ENCODE measurements around the gene SULT1A2. TPM values are rescaled to one million over a fixed set of nuclear protein-coding genes. Genes with fewer than 3 reads are reported as not detected.
"Not testable (repeated sequence)": the region's sequence is repeated elsewhere in the genome, so short reads cannot be mapped to it uniquely, and the experiment has no call there.

SULT1A2 gene
- total RNA-seq = under 1 TPM; 0.29 to 0.40 TPM

DNA sequence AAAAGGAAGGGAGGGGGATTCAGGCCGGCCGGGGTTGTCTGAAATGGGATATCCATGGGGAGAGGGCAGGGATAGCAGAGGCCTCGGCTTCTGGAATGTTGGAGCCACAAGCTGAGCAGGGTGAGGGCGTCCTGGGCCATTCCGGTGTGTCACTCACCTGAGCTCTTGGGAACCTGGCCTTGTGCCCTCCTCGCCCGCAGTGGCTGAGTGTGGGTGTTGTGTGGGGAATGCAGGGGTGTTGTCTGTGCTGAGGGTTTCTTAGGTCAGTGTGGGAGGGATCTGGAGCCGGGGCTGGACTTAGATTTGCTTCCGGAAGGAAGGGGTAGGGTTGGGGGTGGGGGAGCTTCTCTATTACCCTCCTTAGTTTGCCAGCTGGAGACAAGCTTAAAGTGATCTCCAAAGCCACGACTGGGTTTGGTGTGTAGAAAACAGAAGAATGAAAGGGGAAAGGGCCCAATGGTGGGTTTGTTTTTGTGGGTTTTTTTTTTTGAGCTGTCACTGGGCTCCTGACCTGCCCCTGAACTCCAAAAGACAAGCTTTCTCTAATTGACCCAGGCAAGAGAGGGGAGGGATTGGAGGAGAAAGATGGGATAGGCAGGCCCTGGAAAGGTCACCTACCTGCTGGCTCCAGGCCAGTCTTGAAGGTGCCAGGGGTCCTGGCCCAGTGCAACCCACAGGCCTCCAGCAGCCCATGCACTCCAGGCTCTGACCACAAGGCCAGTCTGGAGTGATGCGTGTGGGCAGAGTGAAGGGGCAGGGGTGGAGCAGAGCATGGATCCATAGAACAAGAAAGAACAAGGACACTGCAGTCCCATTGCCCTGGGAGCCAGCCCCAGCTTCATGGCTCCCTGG, at the start of gene SULT1A2:
Gene SULT1A2, minus strand, starts transcription at position 211 of the 852 bp plus-strand sequence. CDS start 1,120 bp downstream, outside the sequence.
- Mint-ChIP-seq H3K4me1 (ENCODE audit: low read depth) (peaks cover 4% of the 10 kb centered on the region), H3K9me3 (no peaks in the 10 kb centered on the region), H3K27me3 (ENCODE audit: low read depth) (no peaks in the 10 kb centered on the region), H3K27ac (no peak within 1 kb of the TSS), H3K36me3 (ENCODE audit: low read depth) (peaks cover 1% of the 10 kb centered on the region), H3K4me3 (no peak within 1 kb of the TSS)
- intact Hi-C loops (cut with micrococcal nuclease) = no loop called here
- CTCF ChIA-PET = interaction anchor here (1.3 kb wide), 1 partner anchor 14 kb away, joined by 4 read pairs; no protein-coding TSS in a partner anchor
- DNase-seq = no peak

GRCh38 chr16:28639959-28640358, 43.1 kb upstream of the SULT1A2 start:
- H3K36me3 Mint-ChIP-seq (ENCODE audit: low read depth); H3K4me1 Mint-ChIP-seq (ENCODE audit: low read depth); CTCF ChIA-PET; DNase-seq; H3K27ac Mint-ChIP-seq; H3K9me3 Mint-ChIP-seq; H3K27me3 Mint-ChIP-seq (ENCODE audit: low read depth); H3K4me3 Mint-ChIP-seq; intact Hi-C loops (cut with micrococcal nuclease): not testable (repeated sequence)

GRCh38 chr16:28638359-28638758, 41.5 kb upstream of the SULT1A2 start:
- H3K9me3 Mint-ChIP-seq; CTCF ChIA-PET; H3K27ac Mint-ChIP-seq; intact Hi-C loops (cut with micrococcal nuclease); H3K27me3 Mint-ChIP-seq (ENCODE audit: low read depth); H3K36me3 Mint-ChIP-seq (ENCODE audit: low read depth); H3K4me3 Mint-ChIP-seq; H3K4me1 Mint-ChIP-seq (ENCODE audit: low read depth); DNase-seq: not testable (repeated sequence)

DNA sequence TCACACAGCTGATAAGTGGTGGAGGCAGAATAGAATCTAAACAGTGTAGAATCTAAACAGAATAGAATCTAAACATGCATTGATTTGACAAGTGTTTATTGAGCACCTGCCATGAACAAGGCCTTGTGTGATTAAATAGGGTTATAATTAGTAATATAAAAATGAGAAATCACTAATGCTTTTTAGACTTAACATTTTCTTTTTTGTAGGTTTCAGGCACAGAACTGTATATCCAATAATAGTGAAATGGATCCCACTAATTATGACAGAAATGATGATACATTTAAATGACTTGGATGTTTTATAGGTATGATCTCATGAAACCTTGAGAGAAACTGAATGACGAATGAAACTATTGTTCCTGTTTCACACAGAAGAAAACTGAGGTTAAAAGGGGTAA, 40.9 kb upstream of the SULT1A2 start, which contains the start of gene NPIPB8:
Gene NPIPB8, plus strand, starts transcription at position 301 of the 400 bp plus-strand sequence. CDS start 296 bp downstream, outside the sequence.
- H3K36me3 Mint-ChIP-seq (ENCODE audit: low read depth); CTCF ChIA-PET; H3K27me3 Mint-ChIP-seq (ENCODE audit: low read depth); DNase-seq; H3K4me3 Mint-ChIP-seq; H3K9me3 Mint-ChIP-seq; H3K27ac Mint-ChIP-seq; intact Hi-C loops (cut with micrococcal nuclease); H3K4me1 Mint-ChIP-seq (ENCODE audit: low read depth): not testable (repeated sequence)

DNA sequence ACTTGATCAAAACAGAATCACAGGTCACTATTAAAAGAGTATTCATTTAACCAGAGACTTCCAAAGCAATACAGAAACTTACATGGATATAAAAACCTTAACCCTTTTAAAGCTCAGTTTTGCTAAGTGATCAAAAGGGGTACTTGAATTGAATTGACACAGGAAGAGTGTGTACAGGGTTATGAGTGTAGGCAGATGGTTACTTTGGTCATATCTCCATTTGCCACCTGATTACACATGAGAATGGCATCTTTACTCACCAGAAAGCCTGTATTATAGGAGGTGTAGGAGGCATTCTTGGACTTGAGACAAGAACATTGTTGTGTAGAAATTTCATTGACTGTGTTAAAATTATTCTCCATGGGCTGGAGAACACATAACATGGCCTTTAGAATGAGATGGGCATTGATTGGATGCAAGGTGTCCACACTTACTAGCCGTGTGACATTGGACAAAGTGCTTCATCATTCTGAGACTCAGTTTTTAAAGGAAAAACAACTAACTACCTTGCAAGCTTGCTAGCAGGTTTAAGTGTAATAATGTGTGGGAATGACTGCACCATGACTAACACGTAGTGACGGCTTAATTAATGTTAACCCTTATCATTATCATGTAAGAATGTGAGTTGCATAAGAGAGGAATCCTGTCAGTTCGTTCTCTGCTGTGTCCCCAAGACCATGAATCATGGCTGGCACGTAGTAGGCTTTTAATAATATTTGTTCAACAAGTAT, 39.4 kb upstream of the SULT1A2 start:
- H3K27me3 Mint-ChIP-seq (ENCODE audit: low read depth); H3K27ac Mint-ChIP-seq; CTCF ChIA-PET; DNase-seq; H3K9me3 Mint-ChIP-seq; H3K4me3 Mint-ChIP-seq; H3K4me1 Mint-ChIP-seq (ENCODE audit: low read depth); H3K36me3 Mint-ChIP-seq (ENCODE audit: low read depth); intact Hi-C loops (cut with micrococcal nuclease): not testable (repeated sequence)

DNA sequence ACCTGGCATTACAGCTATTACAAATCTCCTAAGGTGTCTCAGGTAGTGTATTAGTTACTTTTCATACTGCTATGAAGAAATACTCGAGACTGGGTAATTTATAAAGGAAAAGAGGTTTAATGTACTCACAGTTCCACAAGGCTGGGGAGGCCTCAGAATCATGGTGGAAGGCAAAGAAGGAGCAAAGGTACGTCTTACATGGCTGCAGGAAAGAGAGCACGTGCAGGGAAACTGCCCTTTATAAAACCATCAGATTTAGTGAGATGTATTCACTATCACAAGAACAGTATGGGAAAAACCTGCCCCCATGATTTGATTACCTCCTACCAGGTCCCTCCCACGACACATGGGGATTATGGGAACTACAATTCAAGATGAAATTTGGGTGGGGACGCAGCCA, 34.1 kb upstream of the SULT1A2 start:
- intact Hi-C loops (cut with micrococcal nuclease); CTCF ChIA-PET; H3K9me3 Mint-ChIP-seq; H3K4me1 Mint-ChIP-seq (ENCODE audit: low read depth); H3K27me3 Mint-ChIP-seq (ENCODE audit: low read depth); H3K4me3 Mint-ChIP-seq; H3K27ac Mint-ChIP-seq; DNase-seq; H3K36me3 Mint-ChIP-seq (ENCODE audit: low read depth): not testable (repeated sequence)

DNA sequence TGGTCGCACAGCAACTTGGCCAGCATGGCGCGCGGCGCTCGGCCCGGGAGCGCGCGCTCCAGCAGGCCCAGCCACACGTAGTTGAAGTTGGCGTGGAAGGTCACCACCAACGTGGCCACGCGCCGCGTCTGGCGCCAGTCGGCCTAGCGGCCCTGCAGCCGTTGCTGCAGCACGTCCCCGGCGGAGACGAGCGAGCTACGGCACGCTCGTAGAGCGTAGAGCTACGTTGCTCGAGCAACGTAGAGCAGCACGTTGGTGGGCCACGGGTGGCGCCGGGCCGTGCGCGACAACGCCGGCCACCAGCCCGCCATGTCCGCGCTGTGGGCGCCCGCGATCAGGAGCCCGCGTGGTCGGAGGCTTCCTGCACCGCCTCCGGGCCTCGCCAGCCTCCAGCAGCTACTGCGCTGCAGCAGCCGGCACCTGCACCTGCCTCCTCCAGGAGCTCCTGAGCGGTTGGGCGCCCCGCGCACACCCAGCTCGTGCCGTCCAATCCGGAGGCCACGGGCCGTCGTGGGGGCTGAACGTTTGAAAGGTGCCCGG, 26.4 kb upstream of the SULT1A2 start:
- Mint-ChIP-seq H3K27ac (peak overlapping the region; percentile 78), H3K27me3 (ENCODE audit: low read depth) (no peaks in the 10 kb centered on the region), H3K4me1 (ENCODE audit: low read depth) (peaks cover 18% of the 10 kb centered on the region), H3K9me3 (no peaks in the 10 kb centered on the region), H3K4me3 (peak overlapping the region; percentile 83), H3K36me3 (ENCODE audit: low read depth) (peaks cover 5% of the 10 kb centered on the region)
- intact Hi-C loops (cut with micrococcal nuclease) = no loop called here
- DNase-seq = peak; percentile 74
- CTCF ChIA-PET = no interaction called here

DNA sequence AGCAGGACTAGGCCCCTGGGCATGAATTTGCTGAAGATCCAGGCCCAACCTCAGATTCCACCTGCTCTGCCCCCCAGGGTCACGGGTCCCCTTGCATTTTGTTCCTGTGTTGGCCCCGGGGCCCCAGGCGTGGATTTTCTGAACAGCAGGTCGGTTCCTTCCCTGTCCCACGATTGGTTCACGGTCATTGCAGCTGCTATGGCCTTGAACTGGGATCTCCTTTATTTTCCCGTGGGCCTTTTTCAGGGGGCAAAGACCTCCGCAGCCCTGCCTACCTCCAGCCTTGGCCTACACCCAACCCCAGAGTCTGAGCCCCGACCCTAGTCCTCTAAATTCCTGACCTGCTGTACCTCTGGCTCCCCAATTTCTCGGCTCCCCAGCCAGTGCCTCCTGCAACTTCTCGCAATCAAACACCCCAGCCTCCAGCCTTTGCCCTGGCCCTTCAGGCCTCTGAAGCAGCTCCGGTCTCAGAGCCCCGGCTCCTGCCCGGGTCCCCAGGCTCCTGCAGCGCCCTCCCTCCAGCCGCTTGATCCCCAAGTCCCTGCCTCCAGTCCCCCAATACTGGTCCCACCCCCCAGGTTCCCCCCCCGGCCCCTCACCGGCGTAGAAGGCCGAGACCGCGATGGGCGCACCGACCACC, 25.8 kb upstream of the SULT1A2 start:
- Mint-ChIP-seq H3K4me3 (peak overlapping the region; percentile 83), H3K4me1 (ENCODE audit: low read depth) (peaks cover 18% of the 10 kb centered on the region), H3K27ac (peak overlapping the region; percentile 78)
- DNase-seq; CTCF ChIA-PET; H3K9me3 Mint-ChIP-seq; H3K36me3 Mint-ChIP-seq (ENCODE audit: low read depth); intact Hi-C loops (cut with micrococcal nuclease); H3K27me3 Mint-ChIP-seq (ENCODE audit: low read depth): not testable (repeated sequence)

DNA sequence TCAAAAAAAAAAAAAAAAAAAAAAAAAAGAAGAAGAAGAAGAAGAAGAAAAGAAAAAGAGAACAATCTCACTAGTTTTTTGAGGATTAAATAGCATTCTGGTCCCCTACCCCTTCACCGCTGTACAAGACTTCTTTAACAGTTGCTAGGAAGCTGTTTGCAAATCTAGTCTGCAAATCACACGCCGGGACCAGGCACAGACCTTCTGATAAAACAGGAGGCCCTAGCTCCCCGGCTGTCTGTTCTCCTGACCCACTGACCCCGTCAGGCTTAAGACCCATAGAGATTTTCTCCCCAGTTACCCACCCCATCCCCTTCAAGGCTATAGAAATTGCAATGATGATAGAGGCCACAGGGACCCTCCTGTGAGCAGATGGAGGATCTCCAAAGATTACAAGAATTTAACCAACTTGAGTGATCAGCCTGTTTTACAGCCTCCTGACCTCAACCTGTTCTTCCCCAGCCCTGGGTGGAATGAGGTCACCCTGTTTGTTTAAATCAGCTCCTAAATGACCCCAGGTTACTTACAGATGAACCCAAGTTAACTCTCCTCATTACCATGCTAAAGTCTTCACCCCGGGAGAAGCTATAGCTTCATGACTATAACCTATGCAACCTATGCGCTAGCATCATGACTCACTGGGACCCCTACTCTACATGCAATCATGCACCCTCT, 24.8 kb upstream of the SULT1A2 start:
- Mint-ChIP-seq H3K27ac (peak overlapping the region; percentile 23), H3K36me3 (ENCODE audit: low read depth) (peaks cover 8% of the 10 kb centered on the region), H3K27me3 (ENCODE audit: low read depth) (no peaks in the 10 kb centered on the region), H3K4me3 (peak overlapping the region; percentile 83), H3K4me1 (ENCODE audit: low read depth) (peaks cover 18% of the 10 kb centered on the region), H3K9me3 (no peaks in the 10 kb centered on the region)
- CTCF ChIA-PET = no interaction called here
- DNase-seq = no peak
- intact Hi-C loops (cut with micrococcal nuclease) = no loop called here

DNA sequence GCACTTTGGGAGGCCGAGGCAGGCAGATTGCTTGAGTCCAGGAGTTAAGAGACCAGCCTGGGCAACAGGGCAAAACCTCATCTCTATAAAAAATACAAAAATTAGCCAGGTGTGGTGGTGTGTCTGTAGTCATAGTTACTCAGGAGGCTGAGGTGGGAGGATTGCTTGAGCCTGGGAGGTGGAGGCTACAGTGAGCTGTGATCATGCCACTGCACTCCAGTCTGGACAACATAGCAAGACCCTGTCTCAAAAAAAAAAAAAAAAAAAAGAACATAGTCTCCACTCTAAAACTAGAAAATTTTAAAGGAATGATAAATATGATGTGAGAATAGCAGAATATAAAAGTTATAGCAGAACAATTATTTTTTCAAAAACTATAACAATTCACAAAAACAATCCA, 23.5 kb upstream of the SULT1A2 start:
- H3K4me3 Mint-ChIP-seq; intact Hi-C loops (cut with micrococcal nuclease); H3K27me3 Mint-ChIP-seq (ENCODE audit: low read depth); H3K36me3 Mint-ChIP-seq (ENCODE audit: low read depth); H3K27ac Mint-ChIP-seq; H3K9me3 Mint-ChIP-seq; DNase-seq: not testable (repeated sequence)
- H3K4me1 Mint-ChIP-seq (ENCODE audit: low read depth) = peaks cover 18% of the 10 kb centered on the region
- CTCF ChIA-PET = interaction anchor here (0.8 kb wide), 1 partner anchor 45 kb away, joined by 3 read pairs; no protein-coding TSS in a partner anchor

- H3K27me3 Mint-ChIP-seq (ENCODE audit: low read depth) = no peaks in the 10 kb centered on the region
- H3K4me3 Mint-ChIP-seq = no peak overlapping the region
- H3K36me3 Mint-ChIP-seq (ENCODE audit: low read depth) = peaks cover 8% of the 10 kb centered on the region
- DNase-seq = no peak
- H3K4me1 Mint-ChIP-seq (ENCODE audit: low read depth) = peaks cover 13% of the 10 kb centered on the region
- CTCF ChIA-PET = interaction anchor here (0.6 kb wide), 1 partner anchor 115 kb away, joined by 3 read pairs; no protein-coding TSS in a partner anchor
- intact Hi-C loops (cut with micrococcal nuclease) = no loop called here
- H3K9me3 Mint-ChIP-seq = no peaks in the 10 kb centered on the region
- H3K27ac Mint-ChIP-seq = no peak overlapping the region
Observed at GRCh38 chr16:28617874-28618273, 21.0 kb upstream of the SULT1A2 start.

DNA sequence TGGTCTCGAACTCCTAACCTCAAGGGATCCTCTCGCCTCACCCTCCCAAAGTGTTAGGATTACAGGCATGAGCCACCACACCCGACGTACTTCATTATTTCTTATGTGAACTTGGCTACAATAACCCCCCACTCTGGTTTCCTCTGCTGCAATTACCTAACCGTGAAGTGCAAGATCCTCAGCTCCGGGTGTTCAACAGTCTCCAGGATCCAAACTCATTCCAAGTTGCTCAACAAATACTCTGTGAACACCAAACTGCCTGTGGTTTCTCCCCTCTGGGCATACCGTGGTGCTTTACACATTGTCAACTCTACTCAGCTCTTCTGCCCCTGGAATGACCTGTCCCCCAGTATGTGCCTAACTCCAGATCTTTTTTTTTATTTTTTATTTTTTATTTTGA, 19.8 kb upstream of the SULT1A2 start:
- Mint-ChIP-seq H3K4me1 (ENCODE audit: low read depth) (peaks cover 2% of the 10 kb centered on the region), H3K27me3 (ENCODE audit: low read depth) (no peaks in the 10 kb centered on the region), H3K36me3 (ENCODE audit: low read depth) (peaks cover 8% of the 10 kb centered on the region), H3K4me3 (no peak overlapping the region), H3K9me3 (no peaks in the 10 kb centered on the region), H3K27ac (peak overlapping the region; percentile 32)
- intact Hi-C loops (cut with micrococcal nuclease) = no loop called here
- CTCF ChIA-PET = no interaction called here
- DNase-seq = no peak
